ENCODE data around the gene SOWAHD. TPM values are rescaled to one million over a fixed set of nuclear protein-coding genes. Genes with fewer than 3 reads are reported as not detected.
"Not testable (repeated sequence)": the region's sequence is repeated elsewhere in the genome, so short reads cannot be mapped to it uniquely, and the experiment has no call there.

The SOWAHD gene
- total RNA-seq, 2 experiments from 2014 or later: 0.15 to 0.36 TPM

- CTCF ChIA-PET: no interaction called here
These were observed 2.3 kb upstream of the SOWAHD start for GRCh38 chrX:119755981-119756533.

GRCh38 chrX:119756926-119757635 lies 1.3 kb upstream of the SOWAHD start:
- ChIA-PET POLR2A (interaction anchor here (0.6 to 1.6 kb wide), 2 partner anchors 64 kb away, joined by 3 read pairs; partner anchors contain the start of gene SEPTIN6), CTCF (interaction anchor here (2.7 kb wide), 1 partner anchor 27 kb away, joined by 9 read pairs; no protein-coding TSS in a partner anchor)

More at GRCh38 chrX:119755981-119756533, 2.3 kb upstream of the SOWAHD start:
- POLR2A ChIA-PET: interaction anchor here (0.6 to 1.0 kb wide), 4 partner anchors 17 to 66 kb away, joined by 3 read pairs; partner anchors contain the start of gene SEPTIN6

DNA sequence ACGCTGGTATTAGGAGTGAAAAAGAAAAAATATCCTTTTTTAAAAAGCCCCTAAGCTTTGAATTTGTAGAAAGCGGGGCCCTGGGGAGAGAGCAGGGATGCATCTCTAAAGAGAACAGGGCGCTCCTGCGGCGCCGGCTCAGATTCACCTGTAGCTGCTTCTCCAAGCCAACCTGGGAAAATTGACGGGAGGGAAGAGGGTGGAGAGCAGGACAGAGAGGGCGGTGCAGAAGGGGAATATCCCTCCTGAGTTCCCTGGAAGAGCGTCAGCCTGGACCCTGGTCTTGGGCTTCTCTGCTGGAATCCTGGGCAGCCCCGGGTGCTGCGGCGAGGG lies 776 bp upstream of the SOWAHD start:
- CTCF ChIA-PET: interaction anchor here (2.7 kb wide), 1 partner anchor 27 kb away, joined by 9 read pairs; no protein-coding TSS in a partner anchor
- POLR2A ChIA-PET: interaction anchor here (0.7 to 1.6 kb wide), 3 partner anchors 27 to 81 kb away, joined by 3 to 4 read pairs (median 4); partner anchors contain the start of gene SEPTIN6

- POLR2A ChIA-PET: interaction anchor here (1.1 to 1.6 kb wide), 3 partner anchors 33 to 184 kb away, joined by 3 to 8 read pairs (median 3); partner anchors contain the start of genes RPL39, SEPTIN6 and UBE2A
- CTCF ChIA-PET: interaction anchor here (1.1 to 2.7 kb wide), 4 partner anchors 26 to 117 kb away, joined by 3 to 9 read pairs (median 4); no protein-coding TSS in a partner anchor
These were observed 401 bp downstream of the SOWAHD start for GRCh38 chrX:119758731-119759247.

GRCh38 chrX:119759248-119759766 lies 919 bp downstream of the SOWAHD start:
- ChIA-PET POLR2A (interaction anchor here (1.1 to 1.4 kb wide), 2 partner anchors 32 to 185 kb away, joined by 3 to 8 read pairs; partner anchors contain the start of genes RPL39 and UBE2A), CTCF (interaction anchor here (1.1 to 2.7 kb wide), 4 partner anchors 25 to 118 kb away, joined by 3 to 9 read pairs (median 4); no protein-coding TSS in a partner anchor)

DNA sequence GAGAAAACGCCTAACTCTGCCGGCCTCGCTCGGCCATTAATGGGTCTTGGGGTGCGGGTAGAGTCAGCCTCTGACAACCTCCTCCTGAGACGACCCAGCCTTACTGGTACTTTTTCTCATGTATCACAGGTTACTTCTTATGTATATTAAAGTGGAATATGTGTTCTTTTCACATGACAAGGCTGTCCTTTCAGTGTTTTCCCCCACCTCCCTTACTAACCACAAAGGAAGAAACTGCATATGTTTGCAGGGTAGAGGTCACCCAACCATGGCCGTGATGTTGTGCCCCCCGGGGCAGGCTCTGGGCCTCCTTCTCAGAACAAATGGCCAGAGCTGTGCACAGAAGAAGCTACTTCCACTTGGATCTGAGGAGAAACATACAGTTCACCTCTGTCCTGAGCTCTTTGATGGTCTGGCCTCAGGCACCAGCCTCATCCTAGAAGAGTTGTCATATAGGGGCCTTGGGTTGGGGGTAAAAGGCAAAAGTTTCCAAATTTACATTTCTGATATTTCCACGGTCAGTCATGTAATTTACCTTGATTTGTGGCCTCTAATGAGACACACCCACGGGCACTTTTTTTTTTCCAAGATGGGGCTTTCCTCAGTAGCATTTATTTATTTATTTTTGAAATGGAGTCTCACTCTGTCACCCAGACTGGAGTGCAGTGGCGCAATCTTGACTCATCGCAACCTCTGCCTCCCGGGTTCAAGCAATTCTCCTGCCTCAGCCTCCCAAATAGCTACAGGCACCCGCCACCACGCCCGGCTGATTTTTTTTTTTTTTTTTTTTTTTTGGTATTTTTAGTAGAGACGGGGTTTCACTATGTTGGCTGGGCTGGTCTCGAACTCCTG lies 1.9 kb downstream of the SOWAHD start:
- ChIA-PET CTCF (interaction anchor here (0.6 kb wide), 1 partner anchor 13 kb away, joined by 3 read pairs; no protein-coding TSS in a partner anchor), POLR2A (interaction anchor here (0.5 kb wide), 1 partner anchor 24 kb away, joined by 4 read pairs; no protein-coding TSS in a partner anchor)

- ChIA-PET CTCF (no interaction called here), POLR2A (interaction anchor here (1.3 kb wide), 1 partner anchor 14 kb away, joined by 4 read pairs; no protein-coding TSS in a partner anchor)
These were observed 4.3 kb downstream of the SOWAHD start for GRCh38 chrX:119762718-119763117.

- POLR2A ChIA-PET: no interaction called here
- CTCF ChIA-PET: no interaction called here
These were observed 4.8 kb downstream of the SOWAHD start for GRCh38 chrX:119763181-119763580.

DNA sequence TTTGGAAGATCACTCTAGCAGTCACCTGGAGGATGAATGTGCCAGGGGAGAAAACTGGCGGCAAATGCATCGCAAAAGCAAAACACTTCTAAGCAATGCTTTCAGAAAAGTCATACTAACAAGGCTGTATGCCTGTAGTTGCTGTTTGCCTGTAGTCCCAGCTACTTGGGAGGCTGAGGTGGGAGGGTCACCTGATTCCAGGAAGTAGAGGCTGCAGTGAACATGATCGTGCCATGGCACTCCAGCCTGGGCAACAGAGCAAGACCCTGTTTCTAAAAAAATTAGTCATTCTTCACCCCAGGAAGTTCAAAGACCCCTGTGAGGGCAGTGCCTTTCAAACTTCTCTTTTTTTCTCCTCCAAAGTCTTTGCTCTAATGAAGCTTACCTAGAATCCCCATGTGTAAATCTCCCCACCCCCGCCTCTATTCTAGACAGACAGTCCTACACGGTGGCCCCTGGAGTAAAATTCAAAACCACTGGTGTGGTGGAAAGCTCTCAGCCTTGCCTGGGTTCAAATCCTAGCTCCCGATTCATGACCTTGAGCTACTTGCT lies 5.5 kb downstream of the SOWAHD start:
- POLR2A ChIA-PET: no interaction called here
- CTCF ChIA-PET: no interaction called here

DNA sequence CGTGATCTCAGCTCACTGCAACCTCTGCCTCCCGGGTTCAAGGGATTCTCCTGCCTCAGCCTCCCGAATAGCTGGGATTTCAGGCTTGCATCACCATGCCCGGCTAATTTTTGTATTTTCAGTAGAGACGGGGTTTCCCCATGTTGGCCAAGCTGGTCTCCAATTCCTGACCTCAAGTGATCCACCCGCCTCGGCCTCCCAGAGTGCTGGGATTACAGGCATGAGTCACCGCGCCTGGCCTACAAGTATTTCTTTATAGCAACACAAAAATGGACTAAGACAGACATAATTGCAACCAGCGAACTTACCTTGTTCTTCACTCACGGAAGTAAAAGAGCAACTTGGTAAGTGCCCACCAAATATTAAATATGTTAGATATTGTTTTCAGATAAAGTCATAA lies 10.0 kb downstream of the SOWAHD start:
- CTCF ChIA-PET, POLR2A ChIA-PET: not testable (repeated sequence)

GRCh38 chrX:119769388-119769787 lies 11.0 kb downstream of the SOWAHD start:
- CTCF ChIA-PET, POLR2A ChIA-PET: not testable (repeated sequence)

GRCh38 chrX:119775517-119776238 lies 17.3 kb downstream of the SOWAHD start:
- ChIA-PET CTCF (no interaction called here), POLR2A (no interaction called here)

- POLR2A ChIA-PET: no interaction called here
- CTCF ChIA-PET: no interaction called here
These were observed 20.4 kb downstream of the SOWAHD start for GRCh38 chrX:119778829-119779228.

- ChIA-PET POLR2A (interaction anchor here (0.7 kb wide), 1 partner anchor 77 kb away, joined by 3 read pairs; no protein-coding TSS in a partner anchor), CTCF (no interaction called here)
These were observed 24.6 kb downstream of the SOWAHD start for GRCh38 chrX:119783026-119783425.

DNA sequence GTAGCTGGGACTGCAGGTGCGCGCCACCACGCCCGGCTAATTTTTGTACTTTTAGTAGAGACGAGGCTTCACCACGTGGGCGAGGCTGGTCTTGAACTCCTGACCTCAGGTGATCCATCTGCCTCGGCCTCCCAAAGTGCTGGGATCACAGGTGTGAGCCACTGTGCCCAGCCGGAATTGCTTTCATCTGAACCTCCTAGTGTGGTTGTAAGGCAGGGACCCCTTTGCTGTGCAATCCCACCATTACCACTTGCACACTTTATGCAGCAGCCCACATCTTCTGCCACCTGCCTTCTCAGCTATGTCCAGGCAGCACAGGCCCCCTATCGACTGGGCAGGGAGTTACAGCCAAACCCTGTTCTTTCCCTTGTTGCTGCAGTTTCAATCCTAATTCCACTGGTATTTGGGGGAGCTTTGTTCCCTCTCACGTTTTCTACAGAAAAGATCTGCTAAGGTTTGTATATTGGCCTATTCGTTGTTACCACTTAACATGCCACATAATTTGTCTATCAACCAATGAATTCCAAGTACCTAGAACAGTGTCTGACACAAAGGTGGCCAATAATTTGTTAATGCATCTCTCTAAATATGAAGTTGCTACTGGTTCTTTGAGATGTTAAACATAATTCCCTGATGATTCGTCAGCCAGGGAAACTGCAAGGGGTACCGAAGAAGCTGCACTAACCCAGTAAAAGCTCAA lies 26.5 kb downstream of the SOWAHD start:
- POLR2A ChIA-PET: interaction anchor here (0.6 to 1.0 kb wide), 6 partner anchors 25 to 99 kb away, joined by 3 to 7 read pairs (median 4); no protein-coding TSS in a partner anchor
- CTCF ChIA-PET: interaction anchor here (0.6 to 2.4 kb wide), 3 partner anchors 27 to 269 kb away, joined by 3 to 9 read pairs (median 3); partner anchors contain the start of gene SOWAHD

DNA sequence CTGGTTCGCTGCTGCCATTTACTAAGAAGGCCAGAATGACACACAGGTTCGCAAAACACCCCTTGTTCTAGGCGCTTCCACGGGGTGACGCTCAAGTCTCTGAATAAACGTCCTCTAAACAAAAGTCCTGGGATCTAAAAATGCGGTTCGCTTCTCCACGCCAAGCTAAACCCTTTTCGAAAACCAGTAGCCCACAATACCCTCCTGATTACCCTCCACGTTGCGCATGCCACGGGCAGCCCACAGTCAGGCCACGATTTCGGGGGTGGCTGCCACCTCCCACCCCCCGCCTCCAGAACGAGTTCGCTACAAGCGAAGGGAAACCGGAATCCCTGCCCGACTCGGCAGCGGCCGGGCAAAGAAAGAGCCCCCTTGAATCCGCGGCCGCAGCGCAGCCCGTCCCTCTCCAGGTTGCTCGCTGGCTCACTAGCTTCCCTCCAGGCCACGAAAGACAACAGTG lies 32.6 kb downstream of the SOWAHD start:
- POLR2A ChIA-PET: interaction anchor here (0.8 to 2.9 kb wide), 8 partner anchors 28 to 99 kb away, joined by 3 to 23 read pairs (median 6); partner anchors contain the start of genes NDUFA1, RNF113A, SEPTIN6 and SOWAHD
- CTCF ChIA-PET: interaction anchor here (0.5 kb wide), 1 partner anchor 423 kb away, joined by 4 read pairs; no protein-coding TSS in a partner anchor

Measured in activated CD8-positive, alpha-beta memory T cell treated with anti-CD3 and anti-CD28 coated beads for 36 hours (primary cell).